A673 (cell line): ENCODE measurements around the gene THOC6. TPM values are rescaled to one million over a fixed set of nuclear protein-coding genes. Genes with fewer than 3 reads are reported as not detected.

Experiments
- Bru-seq: library from RNA; stranded (reverse); fragments of 400-500 nt; gene quantifications from one replicate; lab custom pipeline; 2021; lab: Mats Ljungman, UMichigan
- BruChase-seq, 2 experiments: library from RNA; stranded (reverse); fragments of 400-500 nt; gene quantifications; one replicate each; lab custom pipeline; 2021; lab: Mats Ljungman, UMichigan
- BruUV-seq: library from RNA; stranded (reverse); fragments of 400-500 nt; replicated peaks from 2 replicates; lab custom pipeline; 2021; lab: Mats Ljungman, UMichigan
- CTCF ChIA-PET: fragments of 300-600 bp; sonication (Branson Sonifier 250); formaldehyde crosslinking; loops from one replicate; lab custom pipeline; 2022; ENCODE audit warnings: antibody characterized with exemption; lab: Charles Lee
- POLR2A ChIA-PET: fragments of 300-600 bp; sonication (Branson Sonifier 250); formaldehyde crosslinking; loops from one replicate; lab custom pipeline; 2022; ENCODE audit warnings: antibody characterized with exemption; ENCODE audit not compliant: low non-redundant PET; lab: Charles Lee
- DNase-seq: peaks from one replicate; pipeline ENCODE4 v3.0.0-alpha.2; 2015; ENCODE audit warnings: low spot score
- H3K27ac ChIP-seq: fragments of 200-600 bp; sonication (generic); 2 replicates; pipeline ENCODE4 v1.5.1; 2016; ENCODE audit warnings: mixed run types, low read depth, mild to moderate bottlenecking, mixed read lengths, antibody characterized with exemption, low read length; ENCODE audit not compliant: poor library complexity, severe bottlenecking
- H3K27me3 ChIP-seq: fragments of 200-600 bp; sonication (generic); replicated peaks from 2 replicates; pipeline ENCODE4 v1.6.1; 2017; ENCODE audit warnings: mixed run types, low read depth, mild to moderate bottlenecking, mixed read lengths, antibody characterized with exemption, low read length; ENCODE audit not compliant: insufficient read depth, poor library complexity
- H3K36me3 ChIP-seq: fragments of 200-600 bp; sonication (generic); 2 replicates; pipeline ENCODE4 v1.6.1; 2016; ENCODE audit warnings: mixed run types, mild to moderate bottlenecking, mixed read lengths, antibody characterized with exemption, low read length; ENCODE audit not compliant: insufficient read depth, poor library complexity, severe bottlenecking
- H3K4me1 ChIP-seq: fragments of 200-600 bp; sonication (generic); 2 replicates; pipeline ENCODE4 v1.6.1; 2017; ENCODE audit warnings: mixed run types, mild to moderate bottlenecking, mixed read lengths, antibody characterized with exemption, low read length; ENCODE audit not compliant: insufficient read depth, poor library complexity, severe bottlenecking
- H3K4me3 ChIP-seq: fragments of 200-600 bp; sonication (generic); 2 replicates; pipeline ENCODE4 v1.5.1; 2016; ENCODE audit warnings: low read depth, mixed run types, mild to moderate bottlenecking, mixed read lengths, low read length; ENCODE audit not compliant: poor library complexity, severe bottlenecking
- H3K9me3 ChIP-seq: fragments of 200-600 bp; sonication (generic); 2 replicates; pipeline ENCODE4 v1.6.1; 2016; ENCODE audit warnings: mixed run types, low read depth, mild to moderate bottlenecking, mixed read lengths, antibody characterized with exemption, low read length; ENCODE audit not compliant: poor library complexity, severe bottlenecking
- EZH2 ChIP-seq: fragments of 200-600 bp; sonication (generic); IDR thresholded peaks from 2 replicates; pipeline ENCODE4 v1.6.1; 2017; ENCODE audit warnings: borderline replicate concordance, low read depth, mild to moderate bottlenecking, mixed read lengths, antibody characterized with exemption, low read length; ENCODE audit not compliant: poor library complexity, severe bottlenecking
- intact Hi-C: fragments of 100-400 bp; cut with micrococcal nuclease; formaldehyde crosslinking; loops from one replicate; pipeline ENCODE4 v1.10.0; 2022; ENCODE audit not compliant: unreplicated experiment
- long read RNA-seq: library from polyadenylated mRNA; stranded (forward); transcript quantifications from one replicate; pipeline ENCODE4 v2.0.0, GENCODE V29; 2022
- total RNA-seq: library from RNA; stranded (reverse); gene quantifications from 2 replicates; pipeline ENCODE4 v1.2.3, GENCODE V29; 2021
- TF ChIP-seq, protein P1 (sequence below): fragments of 300-800, 200-600 bp; sonication (generic); conservative IDR thresholded peaks from 2 replicates; pipeline ENCODE4 v1.5.1; 2017; ENCODE audit warnings: low read depth, mild to moderate bottlenecking, antibody characterized with exemption, low read length, moderate library complexity, mixed read lengths

The THOC6 gene
- 52.5 and 59.3 TPM in 2 replicates for total RNA-seq
- percentile 71 among the genes with signal in this experiment for Bru-seq, nascent RNA
- percentile 74 among the genes with signal in this experiment for BruChase-seq, experiment 1, labeled RNA remaining after a 2-hour chase
- percentile 89 among the genes with signal in this experiment for BruChase-seq, experiment 2, labeled RNA remaining after a 6-hour chase
- long read RNA-seq, transcript THOC6-202 (13 exons, 1,419 nt) = major isoform, 83 of 109 reads
- long read RNA-seq, partial matches to known transcripts = 5 of 109 reads
- long read RNA-seq, other reads (novel, unspliced or antisense) = 19 of 109 reads

DNA sequence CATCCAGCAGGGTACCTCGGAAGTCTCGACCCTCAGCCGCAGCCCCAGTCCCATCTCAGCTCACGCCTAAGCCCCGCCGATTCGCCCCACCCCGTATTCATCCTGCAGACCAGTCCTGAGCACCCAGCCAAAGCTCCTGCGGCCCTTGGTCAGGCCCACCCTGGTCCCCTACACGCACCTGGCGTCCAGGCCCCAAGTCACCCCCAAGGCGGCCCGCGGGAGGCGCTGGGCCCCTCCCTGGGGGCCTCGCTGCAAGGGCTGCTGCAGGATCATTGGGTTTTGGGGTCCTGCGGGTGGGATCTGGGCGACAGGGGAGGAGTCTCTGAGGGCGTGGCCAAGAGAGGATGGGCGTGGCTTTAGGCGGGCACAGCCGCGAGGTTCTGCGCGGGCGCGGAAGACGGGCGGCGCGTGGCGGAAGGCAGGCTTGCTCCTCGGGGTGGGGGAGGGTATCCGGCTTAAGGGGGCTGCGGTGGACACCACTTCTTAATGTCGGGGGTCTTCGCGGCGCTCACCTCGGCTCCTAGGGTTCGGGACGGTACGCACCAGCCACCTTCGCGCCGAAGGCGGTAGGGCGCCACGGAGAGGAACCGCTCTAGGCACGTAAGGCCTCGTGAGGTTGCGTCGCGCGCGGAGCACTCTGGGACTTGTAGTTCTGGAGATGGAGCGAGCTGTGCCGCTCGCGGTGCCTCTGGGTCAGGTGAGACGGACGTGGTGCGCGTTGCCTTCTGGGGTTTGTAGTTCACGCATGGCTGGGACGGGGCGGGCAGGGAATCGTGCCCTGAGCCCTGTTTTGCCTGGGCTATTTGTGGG lies at the start of gene THOC6, which contains the start of gene HCFC1R1:
THOC6 (plus strand) TSS at position 367 of the 810 bp plus-strand sequence; CDS start at position 659, 292 bp downstream.
HCFC1R1 (minus strand) TSS at position 274 of the 810 bp plus-strand sequence; CDS start at position 273, 1 bp downstream.
- peaks cover 26% of the 10 kb centered on the region for H3K4me1 ChIP-seq
- H3K36me3 ChIP-seq = peaks cover 3% of the 10 kb centered on the region
- TSS peak; percentile 85 for BruUV-seq
- H3K27me3 ChIP-seq = peaks cover 2% of the 10 kb centered on the region
- peak; percentile 99 for DNase-seq
- no peak for TF ChIP-seq EZH2
- TF ChIP-seq, protein P1, sequence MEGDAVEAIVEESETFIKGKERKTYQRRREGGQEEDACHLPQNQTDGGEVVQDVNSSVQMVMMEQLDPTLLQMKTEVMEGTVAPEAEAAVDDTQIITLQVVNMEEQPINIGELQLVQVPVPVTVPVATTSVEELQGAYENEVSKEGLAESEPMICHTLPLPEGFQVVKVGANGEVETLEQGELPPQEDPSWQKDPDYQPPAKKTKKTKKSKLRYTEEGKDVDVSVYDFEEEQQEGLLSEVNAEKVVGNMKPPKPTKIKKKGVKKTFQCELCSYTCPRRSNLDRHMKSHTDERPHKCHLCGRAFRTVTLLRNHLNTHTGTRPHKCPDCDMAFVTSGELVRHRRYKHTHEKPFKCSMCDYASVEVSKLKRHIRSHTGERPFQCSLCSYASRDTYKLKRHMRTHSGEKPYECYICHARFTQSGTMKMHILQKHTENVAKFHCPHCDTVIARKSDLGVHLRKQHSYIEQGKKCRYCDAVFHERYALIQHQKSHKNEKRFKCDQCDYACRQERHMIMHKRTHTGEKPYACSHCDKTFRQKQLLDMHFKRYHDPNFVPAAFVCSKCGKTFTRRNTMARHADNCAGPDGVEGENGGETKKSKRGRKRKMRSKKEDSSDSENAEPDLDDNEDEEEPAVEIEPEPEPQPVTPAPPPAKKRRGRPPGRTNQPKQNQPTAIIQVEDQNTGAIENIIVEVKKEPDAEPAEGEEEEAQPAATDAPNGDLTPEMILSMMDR = no peak
- H3K27ac ChIP-seq = peak within 1 kb of the TSS; percentile 97
- ChIA-PET POLR2A (no interaction called here), CTCF (interaction anchor here (0.5 to 2.9 kb wide), 3 partner anchors 8 to 35 kb away, joined by 3 to 9 read pairs (median 6); no protein-coding TSS in a partner anchor)
- peak within 1 kb of the TSS; percentile 71 for H3K4me3 ChIP-seq
- intact Hi-C loops = no loop called here
- no peaks in the 10 kb centered on the region for H3K9me3 ChIP-seq

DNA sequence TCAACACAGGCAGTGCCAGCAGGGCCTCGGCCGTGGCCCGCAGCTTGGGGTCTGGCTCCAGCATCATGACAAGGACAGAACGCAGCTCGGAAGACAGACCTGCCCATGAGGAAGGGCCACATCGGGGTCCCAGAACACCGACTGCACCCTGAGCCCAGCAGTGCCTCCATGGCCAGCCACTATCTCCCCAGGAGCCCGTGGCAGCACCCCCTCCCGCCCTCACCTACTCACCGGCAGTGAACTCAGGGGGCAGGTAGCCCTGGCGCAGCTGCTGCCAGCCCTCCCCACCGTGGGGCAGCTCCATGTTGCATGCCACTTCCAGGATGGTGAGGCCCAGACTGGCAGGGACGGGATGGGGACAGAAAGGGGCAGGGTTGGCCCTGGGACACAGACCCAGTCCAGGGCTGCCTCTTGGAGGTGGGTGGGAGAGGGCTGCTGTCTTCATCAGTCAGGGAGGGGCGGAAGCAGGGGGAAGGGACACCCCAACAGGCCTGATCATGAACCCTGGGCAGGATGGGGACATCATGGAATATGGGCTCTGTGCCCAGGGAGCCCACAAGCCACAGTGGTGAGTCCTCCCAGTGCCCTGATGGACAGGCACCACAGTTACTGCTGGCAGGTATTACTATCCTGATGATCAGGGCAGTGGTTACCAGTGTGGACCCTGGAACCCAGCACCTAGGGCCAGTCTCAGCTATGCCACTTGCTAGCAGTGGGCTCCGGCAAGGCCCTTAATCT lies 49.3 kb upstream of the THOC6 start:
- Histone ChIP-seq H3K9me3 (no peaks in the 10 kb centered on the region), H3K36me3 (peaks cover 50% of the 10 kb centered on the region), H3K27me3 (no peaks in the 10 kb centered on the region), H3K4me1 (peaks cover 16% of the 10 kb centered on the region), H3K4me3 (no peak overlapping the region), H3K27ac (no peak overlapping the region)
- ChIA-PET CTCF (no interaction called here), POLR2A (no interaction called here)
- no peak for TF ChIP-seq EZH2
- TF ChIP-seq, protein P1 = no peak
- intact Hi-C loops = no loop called here
- BruUV-seq = no TSS peak
- DNase-seq = no peak
